Kidney capillary endothelial cell (primary cell): Measurements from ENCODE around the gene CDH13.

Source experiments
- DNase-seq: peaks from one replicate; pipeline ENCODE4 v3.0.0-alpha.2; 2018; ENCODE audit warnings: low spot score

CDH13 gene

GRCh38 chr16:82953517-82953916 lies 326.7 kb downstream of the CDH13 start:
- DNase-seq, result no peak

GRCh38 chr16:82954224-82954929 lies 327.6 kb downstream of the CDH13 start:
- no peak for DNase-seq

- DNase-seq, result no peak
These were observed 329.1 kb downstream of the CDH13 start for GRCh38 chr16:82955741-82956348.

GRCh38 chr16:82957212-82957611 lies 330.4 kb downstream of the CDH13 start:
- no peak for DNase-seq

- DNase-seq, result no peak
These were observed 334.1 kb downstream of the CDH13 start for GRCh38 chr16:82960918-82961317.

- no peak for DNase-seq
These were observed 336.9 kb downstream of the CDH13 start for GRCh38 chr16:82963653-82964052.

GRCh38 chr16:82965808-82966207 lies 339.0 kb downstream of the CDH13 start:
- no peak for DNase-seq

- no peak for DNase-seq
These were observed 340.7 kb downstream of the CDH13 start for GRCh38 chr16:82967424-82967823.

- DNase-seq, result no peak
These were observed 344.4 kb downstream of the CDH13 start for GRCh38 chr16:82971126-82971525.

- no peak for DNase-seq
These were observed 345.7 kb downstream of the CDH13 start for GRCh38 chr16:82972331-82972919.

GRCh38 chr16:82979406-82980111 lies 352.8 kb downstream of the CDH13 start:
- DNase-seq, result peak; percentile 62

GRCh38 chr16:82980810-82981209 lies 354.0 kb downstream of the CDH13 start:
- no peak for DNase-seq

- no peak for DNase-seq
These were observed 361.0 kb downstream of the CDH13 start for GRCh38 chr16:82987767-82988166.

- peak; percentile 31 for DNase-seq
These were observed 363.4 kb downstream of the CDH13 start for GRCh38 chr16:82990155-82990554.

- no peak for DNase-seq
These were observed 364.6 kb downstream of the CDH13 start for GRCh38 chr16:82991410-82991809.

- no peak for DNase-seq
These were observed 365.4 kb downstream of the CDH13 start for GRCh38 chr16:82991966-82992675.

GRCh38 chr16:82992786-82993185 lies 366.0 kb downstream of the CDH13 start:
- no peak for DNase-seq

- no peak for DNase-seq
These were observed 366.6 kb downstream of the CDH13 start for GRCh38 chr16:82993415-82993814.

- DNase-seq, result no peak
These were observed 367.2 kb downstream of the CDH13 start for GRCh38 chr16:82993926-82994325.

- peak; percentile 51 for DNase-seq
These were observed 368.6 kb downstream of the CDH13 start for GRCh38 chr16:82995286-82995923.

GRCh38 chr16:82995924-82996441 lies 369.2 kb downstream of the CDH13 start:
- peak; percentile 83 for DNase-seq
